K562 (cell line): ENCODE results near the gene SLC6A7. TPM values are rescaled to one million over a fixed set of nuclear protein-coding genes. Genes with fewer than 3 reads are reported as not detected.

Source experiments
- MTA1 ChIP-seq: fragments of 450-650 bp; IDR thresholded peaks from 2 replicates; pipeline ENCODE4 v1.6.1; 2017; ENCODE audit warnings: borderline replicate concordance
- NR4A1 ChIP-seq, 2 experiments: fragments of 250-450 bp in 1 of 2; fragments of 450-650 bp in 1 of 2; sonication (Bioruptor Pico) in 1 of 2; IDR thresholded peaks; 2 replicates each; pipeline versions ENCODE4 v1.4.0 to v1.6.1; 2016 to 2020; ENCODE audit warnings: mild to moderate bottlenecking in 2 of 2, missing compliant biosample characterization in 1 of 2, missing genetic modification characterization in 1 of 2, moderate library complexity in 1 of 2
- RREB1 ChIP-seq: fragments of 250-450 bp; sonication (Bioruptor Pico); IDR thresholded peaks from 2 replicates; pipeline ENCODE4 v1.4.0; 2020
- ZBTB26 ChIP-seq: fragments of 450-650 bp; formaldehyde crosslinking; IDR thresholded peaks from 2 replicates; pipeline ENCODE4 v1.4.0; 2022; ENCODE audit warnings: missing genetic modification characterization
- ZNF175 ChIP-seq: fragments of 200-800 bp; sonication (Bioruptor generic); IDR thresholded peaks from 2 replicates; pipeline ENCODE4 v1.6.1; 2016; ENCODE audit warnings: low read depth, mild to moderate bottlenecking, missing genetic modification characterization, missing compliant biosample characterization
- ZNF263 ChIP-seq: sonication (generic); formaldehyde crosslinking; IDR thresholded peaks from 2 replicates; pipeline ENCODE4 v1.8.0; 2022; ENCODE audit warnings: mild to moderate bottlenecking, missing genetic modification reagents, borderline replicate concordance
- polyA plus RNA-seq, 8 experiments: library from polyadenylated mRNA; depleted of rRNA in 4 of 8; stranded (reverse) in 5 of 8; unstranded in 3 of 8; fragments of >200 nt; fragmentation: Nextera tagmentation in 2 of 8; fragmentation: Illumina TruSeq in 1 of 8; extraction: Ambion mirVana in 2 of 8; extraction: Trizol in 1 of 8; gene quantifications; 2 replicates each; pipeline versions ENCODE4 v1.2.1 to v1.2.3, GENCODE V29; 2011 to 2014; ENCODE audit warnings: inconsistent platforms in 1 of 8, missing spikeins in 1 of 8
- total RNA-seq, 7 experiments: library from RNA; depleted of rRNA in 6 of 7; stranded (reverse); fragments of >200 nt in 6 of 7; fragmentation: Illumina TruSeq in 2 of 7; extraction: Trizol in 2 of 7; gene quantifications; 2 replicates each; pipeline versions ENCODE4 v1.2.1 to v1.2.3, GENCODE V29; 2011 to 2021; ENCODE audit warnings: low replicate concordance in 1 of 7
- TF ChIP-seq, protein P1 (sequence below): fragments of 200-600 bp; sonication (generic); IDR thresholded peaks from one replicate; pipeline ENCODE4 v1.6.1; 2012; ENCODE audit warnings: mild to moderate bottlenecking, low read depth, low read length, inconsistent platforms

Gene SLC6A7
- total and polyA plus RNA-seq, 9 of the 15 experiments (the other 6 are each of a cell fraction or from before 2014, with no cell fraction given): not detected

DNA sequence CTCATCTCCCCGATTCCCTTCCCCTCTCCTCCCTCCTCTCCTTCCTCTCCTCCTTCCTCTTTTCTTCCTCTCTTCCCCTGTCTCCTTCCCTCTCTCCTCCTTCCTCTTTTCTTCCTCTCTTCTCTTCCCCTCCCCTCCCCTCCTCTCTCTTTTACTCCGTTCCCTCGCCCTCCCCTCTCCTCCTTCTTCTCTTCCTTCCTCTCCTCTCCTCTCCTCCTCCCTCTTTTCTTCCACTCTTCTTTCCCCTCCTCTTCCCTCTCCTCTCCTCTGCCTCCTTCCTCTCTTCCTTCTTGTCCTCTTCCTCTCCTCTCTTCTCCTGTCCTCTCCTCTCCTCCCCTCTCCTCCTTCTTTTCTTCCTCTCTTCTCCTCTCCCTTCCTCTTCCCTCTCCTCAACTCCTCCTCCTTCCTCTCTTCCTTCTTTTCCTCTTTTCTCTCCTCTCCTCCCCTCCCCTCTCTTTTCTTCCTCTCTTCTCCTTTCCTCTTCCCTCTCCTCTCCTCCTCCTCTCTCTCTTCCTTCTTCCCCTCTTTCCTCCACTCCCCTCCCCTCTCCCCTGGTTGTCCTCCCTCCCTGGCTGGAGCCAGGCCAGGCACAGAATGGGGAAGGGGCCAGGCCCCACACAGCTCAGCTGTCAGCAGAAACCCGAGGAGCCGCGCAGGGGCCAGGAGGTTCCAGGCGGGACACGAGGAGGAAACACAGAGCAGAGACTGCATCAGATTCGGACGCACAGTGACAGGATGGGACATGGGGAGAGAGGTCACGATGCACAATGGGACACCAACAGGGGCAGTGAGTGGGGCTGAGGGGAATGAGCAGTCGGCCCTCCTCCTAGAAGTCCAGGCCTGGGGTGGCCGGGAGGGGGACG, 51.7 kb downstream of the SLC6A7 start (continued):
- TF ChIP-seq, protein P1, sequence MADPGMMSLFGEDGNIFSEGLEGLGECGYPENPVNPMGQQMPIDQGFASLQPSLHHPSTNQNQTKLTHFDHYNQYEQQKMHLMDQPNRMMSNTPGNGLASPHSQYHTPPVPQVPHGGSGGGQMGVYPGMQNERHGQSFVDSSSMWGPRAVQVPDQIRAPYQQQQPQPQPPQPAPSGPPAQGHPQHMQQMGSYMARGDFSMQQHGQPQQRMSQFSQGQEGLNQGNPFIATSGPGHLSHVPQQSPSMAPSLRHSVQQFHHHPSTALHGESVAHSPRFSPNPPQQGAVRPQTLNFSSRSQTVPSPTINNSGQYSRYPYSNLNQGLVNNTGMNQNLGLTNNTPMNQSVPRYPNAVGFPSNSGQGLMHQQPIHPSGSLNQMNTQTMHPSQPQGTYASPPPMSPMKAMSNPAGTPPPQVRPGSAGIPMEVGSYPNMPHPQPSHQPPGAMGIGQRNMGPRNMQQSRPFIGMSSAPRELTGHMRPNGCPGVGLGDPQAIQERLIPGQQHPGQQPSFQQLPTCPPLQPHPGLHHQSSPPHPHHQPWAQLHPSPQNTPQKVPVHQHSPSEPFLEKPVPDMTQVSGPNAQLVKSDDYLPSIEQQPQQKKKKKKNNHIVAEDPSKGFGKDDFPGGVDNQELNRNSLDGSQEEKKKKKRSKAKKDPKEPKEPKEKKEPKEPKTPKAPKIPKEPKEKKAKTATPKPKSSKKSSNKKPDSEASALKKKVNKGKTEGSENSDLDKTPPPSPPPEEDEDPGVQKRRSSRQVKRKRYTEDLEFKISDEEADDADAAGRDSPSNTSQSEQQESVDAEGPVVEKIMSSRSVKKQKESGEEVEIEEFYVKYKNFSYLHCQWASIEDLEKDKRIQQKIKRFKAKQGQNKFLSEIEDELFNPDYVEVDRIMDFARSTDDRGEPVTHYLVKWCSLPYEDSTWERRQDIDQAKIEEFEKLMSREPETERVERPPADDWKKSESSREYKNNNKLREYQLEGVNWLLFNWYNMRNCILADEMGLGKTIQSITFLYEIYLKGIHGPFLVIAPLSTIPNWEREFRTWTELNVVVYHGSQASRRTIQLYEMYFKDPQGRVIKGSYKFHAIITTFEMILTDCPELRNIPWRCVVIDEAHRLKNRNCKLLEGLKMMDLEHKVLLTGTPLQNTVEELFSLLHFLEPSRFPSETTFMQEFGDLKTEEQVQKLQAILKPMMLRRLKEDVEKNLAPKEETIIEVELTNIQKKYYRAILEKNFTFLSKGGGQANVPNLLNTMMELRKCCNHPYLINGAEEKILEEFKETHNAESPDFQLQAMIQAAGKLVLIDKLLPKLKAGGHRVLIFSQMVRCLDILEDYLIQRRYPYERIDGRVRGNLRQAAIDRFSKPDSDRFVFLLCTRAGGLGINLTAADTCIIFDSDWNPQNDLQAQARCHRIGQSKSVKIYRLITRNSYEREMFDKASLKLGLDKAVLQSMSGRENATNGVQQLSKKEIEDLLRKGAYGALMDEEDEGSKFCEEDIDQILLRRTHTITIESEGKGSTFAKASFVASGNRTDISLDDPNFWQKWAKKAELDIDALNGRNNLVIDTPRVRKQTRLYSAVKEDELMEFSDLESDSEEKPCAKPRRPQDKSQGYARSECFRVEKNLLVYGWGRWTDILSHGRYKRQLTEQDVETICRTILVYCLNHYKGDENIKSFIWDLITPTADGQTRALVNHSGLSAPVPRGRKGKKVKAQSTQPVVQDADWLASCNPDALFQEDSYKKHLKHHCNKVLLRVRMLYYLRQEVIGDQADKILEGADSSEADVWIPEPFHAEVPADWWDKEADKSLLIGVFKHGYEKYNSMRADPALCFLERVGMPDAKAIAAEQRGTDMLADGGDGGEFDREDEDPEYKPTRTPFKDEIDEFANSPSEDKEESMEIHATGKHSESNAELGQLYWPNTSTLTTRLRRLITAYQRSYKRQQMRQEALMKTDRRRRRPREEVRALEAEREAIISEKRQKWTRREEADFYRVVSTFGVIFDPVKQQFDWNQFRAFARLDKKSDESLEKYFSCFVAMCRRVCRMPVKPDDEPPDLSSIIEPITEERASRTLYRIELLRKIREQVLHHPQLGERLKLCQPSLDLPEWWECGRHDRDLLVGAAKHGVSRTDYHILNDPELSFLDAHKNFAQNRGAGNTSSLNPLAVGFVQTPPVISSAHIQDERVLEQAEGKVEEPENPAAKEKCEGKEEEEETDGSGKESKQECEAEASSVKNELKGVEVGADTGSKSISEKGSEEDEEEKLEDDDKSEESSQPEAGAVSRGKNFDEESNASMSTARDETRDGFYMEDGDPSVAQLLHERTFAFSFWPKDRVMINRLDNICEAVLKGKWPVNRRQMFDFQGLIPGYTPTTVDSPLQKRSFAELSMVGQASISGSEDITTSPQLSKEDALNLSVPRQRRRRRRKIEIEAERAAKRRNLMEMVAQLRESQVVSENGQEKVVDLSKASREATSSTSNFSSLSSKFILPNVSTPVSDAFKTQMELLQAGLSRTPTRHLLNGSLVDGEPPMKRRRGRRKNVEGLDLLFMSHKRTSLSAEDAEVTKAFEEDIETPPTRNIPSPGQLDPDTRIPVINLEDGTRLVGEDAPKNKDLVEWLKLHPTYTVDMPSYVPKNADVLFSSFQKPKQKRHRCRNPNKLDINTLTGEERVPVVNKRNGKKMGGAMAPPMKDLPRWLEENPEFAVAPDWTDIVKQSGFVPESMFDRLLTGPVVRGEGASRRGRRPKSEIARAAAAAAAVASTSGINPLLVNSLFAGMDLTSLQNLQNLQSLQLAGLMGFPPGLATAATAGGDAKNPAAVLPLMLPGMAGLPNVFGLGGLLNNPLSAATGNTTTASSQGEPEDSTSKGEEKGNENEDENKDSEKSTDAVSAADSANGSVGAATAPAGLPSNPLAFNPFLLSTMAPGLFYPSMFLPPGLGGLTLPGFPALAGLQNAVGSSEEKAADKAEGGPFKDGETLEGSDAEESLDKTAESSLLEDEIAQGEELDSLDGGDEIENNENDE: no peak
- TF ChIP-seq NR4A1 (CRISPR knock-in tag; IDR thresholded peaks at IDR 0.05): no peak
- no peak for TF ChIP-seq NR4A1 (tag; IDR thresholded peaks at IDR 0.05)
- TF ChIP-seq ZNF175 (CRISPR knock-in tag): no peak
- 0 out of 2 replicates have a peak, but pooled peaks have one; percentile 53 for TF ChIP-seq ZBTB26 (CRISPR knock-in tag)
- peak; percentile 32; the same call in 1 of the 2 replicates for TF ChIP-seq MTA1
- no peak for TF ChIP-seq ZNF263 (CRISPR knock-in tag)
- TF ChIP-seq RREB1 (CRISPR knock-in tag): no peak
